Pancreas (tissue), 10 donors: ENCODE results near the gene SNX5. TPM values are rescaled to one million over a fixed set of nuclear protein-coding genes. Genes with fewer than 3 reads are reported as not detected.
A peak's percentile ranks its signal among the peaks of the same experiment; 100 is the strongest.

ENCODE experiments used
- ATAC-seq, 4 donors: fragments of 200-7000 bp; cut with Tn5 transposase; one replicate each; pipeline versions ENCODE4 v1.8.0 to v1.9.1; 2020; ENCODE audit warnings: mild to moderate bottlenecking in 4 of 4, moderate library complexity in 4 of 4
- DNase-seq, 6 donors: peaks; one replicate each; pipeline ENCODE4 v3.0.0-alpha.2; 2020
- FAIRE-seq: peaks from 2 replicates; lab custom pipeline; 2012; peaks lifted over from hg19 to GRCh38; lab: Jason Lieb, UNC
- H3K27ac ChIP-seq, 4 donors: fragments of 200-600 bp; sonication (generic); 1 replicate in 3 of 4; 2 replicates in 1 of 4; pipeline versions ENCODE4 v1.5.0 to v1.8.0; 2020
- H3K27me3 ChIP-seq, 4 donors: fragments of 200-600 bp; one replicate each; pipeline ENCODE4 v1.8.0; 2021
- H3K36me3 ChIP-seq, 3 donors: fragments of 200-600 bp; sonication (generic) in 1 of 3; one replicate each; pipeline versions ENCODE4 v1.5.0 to v1.8.0; 2020 to 2021
- H3K4me1 ChIP-seq, 3 donors: fragments of 200-600 bp; one replicate each; pipeline ENCODE4 v1.8.0; 2021
- H3K4me3 ChIP-seq, 4 donors: fragments of 200-600 bp; sonication (generic) in 2 of 4; one replicate each; pipeline versions ENCODE4 v1.5.0 to v1.8.0; 2020 to 2021
- H3K9me3 ChIP-seq, 4 donors: fragments of 200-600 bp; one replicate each; pipeline ENCODE4 v1.8.0; 2021
- WGBS, 2 donors: extraction: QIAGEN DNeasy Blood & Tissue Kit; methylation state at CpG; one replicate each; pipeline ENCODE4 v1.1.7; 2013; 5-methylcytosine and 5-hydroxymethylcytosine counted together
- intact Hi-C, 3 donors: fragments of 100-400 bp; cut with DNase I; formaldehyde crosslinking; loops; one replicate each; pipeline versions ENCODE4 v1.11.1 to v1.14.2; 2022
- polyA plus RNA-seq, 2 donors: library from polyadenylated mRNA; stranded (reverse); fragments of 200-250 nt; gene quantifications; one replicate each; pipeline ENCODE4 v1.2.3, GENCODE V29; 2013
- total RNA-seq, 6 donors: library from RNA; stranded (reverse); fragmentation: NEBNext Ultra II Directional in 4 of 6; extraction: Animal tissue kit (Norgen Biotek cat#: 25700) in 4 of 6; gene quantifications; one replicate each; pipeline versions ENCODE4 v1.2.1 to v1.2.4, GENCODE V29; 2021 to 2023
- TF ChIP-seq, protein P1 (sequence below), 4 donors: fragments of 200-600 bp; sonication (generic) in 3 of 4; IDR thresholded peaks; one replicate each; pipeline versions ENCODE4 v1.5.0 to v1.8.0; 2021; ENCODE audit warnings: antibody characterized with exemption in 4 of 4
- donor health status: healthy with polysubstance abuse.
- donor health status: DM: no; HTN: no; CAD: no; lungs with moderate emphysema.
- donor health status: DM: no; HTN: no; CAD: no.
- donor health status: control.
- donor health status: control.
- donor health status: Bipolar disorder and iron deficiency.
- donor health status: DM: yes; HTN: yes; CAD: no.
- donor health status: DM: no; HTN: no; CAD: no.
- donor health status: DM: no; HTN: no; CAD: no.
- donor health status: DM: yes; HTN: yes; CAD: no.

SNX5 gene
- total and polyA plus RNA-seq, 8 donors: 20.5 to 38.4 (median 31.1) TPM

DNA sequence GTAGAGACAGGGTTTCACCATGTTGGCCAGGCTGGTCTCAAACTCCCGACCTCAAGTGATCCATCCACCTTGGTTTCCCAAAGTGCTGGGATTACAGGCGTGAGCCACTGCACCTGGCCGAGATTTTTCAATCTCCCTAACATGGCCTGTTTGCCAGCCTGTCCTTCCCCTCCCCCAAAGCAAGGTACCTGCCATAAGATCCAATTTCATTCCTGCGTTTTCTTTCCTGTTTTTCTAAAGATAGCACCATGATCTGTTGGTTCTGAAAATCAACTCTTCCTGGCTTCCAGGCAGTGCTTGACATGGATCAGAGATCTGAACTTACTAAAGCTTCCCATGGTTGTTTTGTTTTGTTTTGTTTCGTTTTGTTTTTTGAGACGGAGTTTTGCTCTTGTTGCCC lies 7.7 kb upstream of the SNX5 start:
- no peak overlapping the region for H3K4me3 ChIP-seq
- WGBS, 2 donors: 84 to 89% methylated on average over 6 of the region's 6 CpGs

DNA sequence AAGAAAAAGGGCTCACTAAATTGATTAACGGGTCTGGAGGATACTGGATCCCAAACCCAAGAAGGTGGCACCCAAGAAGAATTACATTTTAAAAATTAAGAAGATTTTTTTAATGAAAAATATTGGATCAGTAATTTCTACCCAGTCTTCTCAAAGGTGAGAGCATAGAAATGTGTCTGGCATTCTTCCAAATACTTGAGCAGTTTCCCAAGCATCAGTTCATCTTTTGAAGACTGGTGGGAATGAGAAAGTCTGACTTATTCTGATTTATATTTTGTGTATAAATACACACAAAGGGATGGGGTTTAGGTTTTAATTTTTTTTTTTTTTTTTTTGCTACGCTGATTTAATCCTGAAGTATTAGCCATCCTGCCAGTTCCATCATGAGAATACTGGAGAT lies 3.5 kb upstream of the SNX5 start:
- intact Hi-C loops: no loop called here
- H3K4me1 ChIP-seq: peaks cover 16 to 30% (median 25%) of the 10 kb centered on the region in 3 donors
- H3K27ac ChIP-seq: no peak overlapping the region
- H3K27me3 ChIP-seq: no peaks in the 10 kb centered on the region
- 77% methylated on average over 2 of the region's 2 CpGs for WGBS, 2 donors
- FAIRE-seq (no peak), DNase-seq (no peak), ATAC-seq (no peak)
- no peaks in the 10 kb centered on the region for H3K36me3 ChIP-seq
- no peaks in the 10 kb centered on the region for H3K9me3 ChIP-seq
- peak overlapping the region in 1 of 4 donors; percentile 80 for H3K4me3 ChIP-seq
- TF ChIP-seq, protein P1, sequence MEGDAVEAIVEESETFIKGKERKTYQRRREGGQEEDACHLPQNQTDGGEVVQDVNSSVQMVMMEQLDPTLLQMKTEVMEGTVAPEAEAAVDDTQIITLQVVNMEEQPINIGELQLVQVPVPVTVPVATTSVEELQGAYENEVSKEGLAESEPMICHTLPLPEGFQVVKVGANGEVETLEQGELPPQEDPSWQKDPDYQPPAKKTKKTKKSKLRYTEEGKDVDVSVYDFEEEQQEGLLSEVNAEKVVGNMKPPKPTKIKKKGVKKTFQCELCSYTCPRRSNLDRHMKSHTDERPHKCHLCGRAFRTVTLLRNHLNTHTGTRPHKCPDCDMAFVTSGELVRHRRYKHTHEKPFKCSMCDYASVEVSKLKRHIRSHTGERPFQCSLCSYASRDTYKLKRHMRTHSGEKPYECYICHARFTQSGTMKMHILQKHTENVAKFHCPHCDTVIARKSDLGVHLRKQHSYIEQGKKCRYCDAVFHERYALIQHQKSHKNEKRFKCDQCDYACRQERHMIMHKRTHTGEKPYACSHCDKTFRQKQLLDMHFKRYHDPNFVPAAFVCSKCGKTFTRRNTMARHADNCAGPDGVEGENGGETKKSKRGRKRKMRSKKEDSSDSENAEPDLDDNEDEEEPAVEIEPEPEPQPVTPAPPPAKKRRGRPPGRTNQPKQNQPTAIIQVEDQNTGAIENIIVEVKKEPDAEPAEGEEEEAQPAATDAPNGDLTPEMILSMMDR (IDR thresholded peaks at IDR 0.05): no peak

More for the DNA sequence above, 7.7 kb upstream of the SNX5 start:
- intact Hi-C loops: no loop called here
- Histone ChIP-seq H3K36me3 (no peaks in the 10 kb centered on the region), H3K9me3 (no peaks in the 10 kb centered on the region), H3K27ac (no peak overlapping the region), H3K4me1 (peaks cover 8 to 19% (median 12%) of the 10 kb centered on the region in 3 donors), H3K27me3 (no peaks in the 10 kb centered on the region)
- TF ChIP-seq, protein P1 (IDR thresholded peaks at IDR 0.05): no peak
- FAIRE-seq (no peak), ATAC-seq (no peak), DNase-seq (no peak)

DNA sequence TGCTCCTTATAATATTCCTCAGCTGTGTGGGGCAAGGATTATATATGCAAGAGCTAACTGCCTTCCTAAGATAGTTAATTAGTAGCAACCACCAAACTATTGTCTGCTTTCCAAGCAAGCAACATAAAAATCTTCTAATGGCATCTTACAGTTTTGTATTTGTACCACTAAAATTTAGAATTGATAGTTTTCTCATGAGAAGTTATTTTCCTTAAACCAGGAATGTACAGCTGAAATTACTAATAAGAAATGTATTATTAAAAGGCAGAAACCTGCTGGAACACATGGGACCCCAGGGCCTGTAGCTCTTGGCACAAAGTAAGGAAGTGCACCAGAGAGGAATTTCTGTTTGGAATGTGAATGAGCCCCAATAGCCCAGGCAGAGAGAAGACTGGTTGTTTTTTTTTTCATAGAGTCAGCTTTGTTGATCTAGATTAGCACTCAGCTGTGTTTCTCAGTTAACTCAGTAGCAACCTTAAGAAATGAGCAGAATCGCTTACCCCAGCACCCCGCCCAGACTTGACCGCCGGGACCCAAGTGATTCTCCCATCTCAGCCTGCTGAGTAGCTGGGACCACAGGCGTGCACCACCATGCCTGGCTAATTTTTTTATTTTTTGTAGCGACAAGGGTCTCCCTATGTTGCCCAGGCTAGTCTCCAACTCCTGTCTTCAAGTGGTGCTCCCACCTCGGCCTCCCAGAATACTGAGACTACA lies 2.9 kb upstream of the SNX5 start:
- no peak for DNase-seq
- TF ChIP-seq, protein P1 (IDR thresholded peaks at IDR 0.05): no peak
- H3K27me3 ChIP-seq: no peaks in the 10 kb centered on the region
- no peak for ATAC-seq
- no peaks in the 10 kb centered on the region for H3K9me3 ChIP-seq
- no peak overlapping the region for H3K27ac ChIP-seq
- no peaks in the 10 kb centered on the region for H3K36me3 ChIP-seq
- intact Hi-C loops: no loop called here
- 62 to 66% methylated on average over 7 of the region's 7 CpGs for WGBS, 2 donors
- H3K4me1 ChIP-seq: peaks cover 23 to 35% (median 25%) of the 10 kb centered on the region in 3 donors
- no peak for FAIRE-seq
- H3K4me3 ChIP-seq: peak overlapping the region in 1 of 4 donors; percentile 80

DNA sequence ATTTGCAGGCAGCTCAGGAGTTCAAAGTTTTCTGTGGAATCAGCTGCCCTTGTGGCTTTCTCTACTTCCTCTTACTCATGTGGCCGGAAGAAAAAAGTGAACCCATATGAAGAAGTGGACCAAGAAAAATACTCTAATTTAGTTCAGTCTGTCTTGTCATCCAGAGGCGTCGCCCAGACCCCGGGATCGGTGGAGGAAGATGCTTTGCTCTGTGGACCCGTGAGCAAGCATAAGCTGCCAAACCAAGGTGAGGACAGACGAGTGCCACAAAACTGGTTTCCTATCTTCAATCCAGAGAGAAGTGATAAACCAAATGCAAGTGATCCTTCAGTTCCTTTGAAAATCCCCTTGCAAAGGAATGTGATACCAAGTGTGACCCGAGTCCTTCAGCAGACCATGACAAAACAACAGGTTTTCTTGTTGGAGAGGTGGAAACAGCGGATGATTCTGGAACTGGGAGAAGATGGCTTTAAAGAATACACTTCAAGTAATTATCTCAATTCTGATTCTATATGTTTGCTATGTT lies 1.4 kb upstream of the SNX5 start:
- no peak for FAIRE-seq
- TF ChIP-seq, protein P1 (IDR thresholded peaks at IDR 0.05): no peak
- Histone ChIP-seq H3K27me3 (no peaks in the 10 kb centered on the region), H3K9me3 (no peaks in the 10 kb centered on the region), H3K4me1 (peaks cover 25 to 48% (median 25%) of the 10 kb centered on the region in 3 donors), H3K36me3 (no peaks in the 10 kb centered on the region), H3K4me3 (peak overlapping the region; percentile 79 to 97 (median 86)), H3K27ac (peak overlapping the region in 3 of 4 donors; percentile 91 to 99 (median 98))
- ATAC-seq: peak in 2 of 4 donors; percentile 2 to 5
- 8% methylated on average over 9 of the region's 9 CpGs for WGBS, 2 donors
- intact Hi-C loops: no loop called here
- DNase-seq: peak in 1 of 6 donors; percentile 36
